NCI-H69 (cell line): Measurements from ENCODE around the gene LIMCH1.

Source experiments
- DNase-seq: peaks from one replicate; lab custom pipeline; 2025; lab: John Stamatoyannopoulos, UW

Gene LIMCH1

DNA sequence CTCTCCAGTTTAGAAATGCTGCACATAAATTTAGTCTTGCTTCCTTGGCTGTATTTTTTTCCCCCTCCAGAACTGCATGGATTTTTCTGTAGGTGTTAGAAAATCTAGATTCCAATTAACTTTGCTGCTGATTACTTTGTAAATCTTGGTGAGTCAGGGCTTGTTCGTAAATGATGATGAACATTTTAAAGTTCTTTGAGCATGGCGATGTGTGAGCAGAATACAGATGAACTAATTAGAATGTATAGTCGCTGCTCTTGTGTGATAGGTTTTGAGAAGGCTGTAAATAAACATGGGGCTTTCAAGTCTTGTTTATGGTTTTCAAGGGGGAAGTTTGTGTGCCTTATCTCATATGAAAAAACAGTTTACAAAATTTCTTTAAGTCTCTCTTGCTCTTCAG, 23.3 kb downstream of the LIMCH1 start:
- no peak for DNase-seq

DNA sequence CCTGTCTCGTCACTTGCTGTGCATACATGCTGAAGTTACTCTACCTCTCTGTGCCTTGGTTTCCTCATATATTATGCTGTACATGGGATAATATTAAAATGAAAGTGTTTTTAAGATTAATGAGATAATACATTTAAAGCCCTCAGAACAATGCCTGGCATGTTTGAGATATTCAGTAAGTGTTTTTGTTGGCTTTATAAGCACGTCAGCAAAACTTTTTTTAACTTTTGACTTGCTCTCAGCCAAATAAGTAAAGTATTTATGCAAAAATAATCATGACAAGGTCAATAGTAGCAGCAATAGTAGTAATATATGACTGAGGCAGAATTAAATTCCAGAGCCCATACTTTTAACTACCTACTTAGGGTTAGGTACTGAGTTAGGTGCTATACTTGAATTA, 29.2 kb downstream of the LIMCH1 start:
- no peak for DNase-seq

DNA sequence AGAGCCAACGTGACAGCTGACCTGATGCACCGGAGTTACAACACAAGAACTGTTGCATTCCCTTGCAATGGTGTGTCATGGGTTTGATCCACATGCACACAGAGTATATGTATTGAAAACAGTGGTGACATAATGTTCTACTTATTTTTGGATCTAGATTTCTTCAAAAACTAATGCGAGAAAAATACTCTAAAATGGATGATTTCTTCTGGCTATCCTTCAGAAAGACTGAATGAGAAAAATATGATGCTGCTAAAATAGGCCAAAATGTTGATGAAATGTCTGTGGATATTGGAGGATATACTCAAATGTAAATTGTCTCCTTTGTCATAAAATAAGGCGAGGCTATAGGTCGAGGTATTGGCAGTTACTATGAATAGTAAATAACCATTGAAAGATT, 30.4 kb downstream of the LIMCH1 start:
- DNase-seq = no peak

DNA sequence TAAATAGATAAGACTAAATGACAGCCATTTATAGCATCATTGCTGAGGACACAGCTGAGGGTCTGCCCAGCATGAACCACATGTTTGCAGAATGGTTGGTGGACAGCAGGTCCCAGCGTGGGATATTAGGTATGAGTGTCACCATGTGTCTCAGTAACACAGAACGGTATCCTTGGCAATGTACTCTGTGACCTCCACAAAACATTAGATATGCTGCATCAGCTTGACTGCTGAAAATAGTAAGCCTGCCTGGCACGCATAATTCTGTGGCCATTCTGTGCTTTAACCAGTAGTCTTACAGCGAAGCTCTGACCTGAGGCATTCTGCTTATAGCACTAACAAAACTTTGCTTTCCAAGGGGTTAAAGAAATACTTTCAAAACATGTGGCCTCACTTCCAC, 32.0 kb downstream of the LIMCH1 start:
- DNase-seq = no peak

DNA sequence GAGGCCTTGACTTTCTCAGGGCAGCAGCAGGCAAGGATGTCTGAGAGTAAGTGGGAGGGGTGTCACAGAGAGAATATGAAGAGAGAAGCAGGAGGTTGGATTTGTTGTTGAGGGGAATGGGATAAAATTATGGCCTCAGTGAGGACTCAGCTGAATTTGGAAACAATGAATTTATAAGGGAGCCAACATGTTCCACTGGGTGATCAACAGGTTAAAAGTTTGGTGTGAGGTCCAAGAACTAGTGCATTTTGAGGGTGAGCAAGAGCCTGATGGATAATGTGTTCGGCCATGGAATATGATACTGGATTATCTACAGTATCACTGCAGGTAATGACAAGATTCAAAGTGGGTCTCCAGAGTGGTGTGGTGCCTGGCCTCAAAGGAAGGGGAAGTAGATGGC, 33.5 kb downstream of the LIMCH1 start:
- no peak for DNase-seq

DNA sequence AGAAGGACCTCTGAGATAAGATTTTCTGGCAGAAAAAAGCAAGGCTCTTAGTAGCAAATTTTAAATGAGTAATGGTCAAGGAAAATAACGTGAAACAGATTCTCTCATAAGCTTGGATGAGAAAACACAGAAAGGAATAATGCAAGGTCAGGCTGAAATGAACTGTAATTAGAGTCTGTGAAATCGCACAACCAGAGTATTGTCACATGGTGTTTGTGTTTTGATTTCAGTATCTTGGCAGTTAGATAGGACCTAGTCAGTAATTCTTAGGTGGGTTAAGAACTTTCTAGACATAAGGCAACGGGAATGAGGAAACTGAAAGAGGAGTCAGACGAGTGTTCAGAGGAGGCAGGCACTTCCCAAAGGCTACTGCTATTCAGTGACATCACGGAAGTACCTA, 34.6 kb downstream of the LIMCH1 start:
- no peak for DNase-seq

DNA sequence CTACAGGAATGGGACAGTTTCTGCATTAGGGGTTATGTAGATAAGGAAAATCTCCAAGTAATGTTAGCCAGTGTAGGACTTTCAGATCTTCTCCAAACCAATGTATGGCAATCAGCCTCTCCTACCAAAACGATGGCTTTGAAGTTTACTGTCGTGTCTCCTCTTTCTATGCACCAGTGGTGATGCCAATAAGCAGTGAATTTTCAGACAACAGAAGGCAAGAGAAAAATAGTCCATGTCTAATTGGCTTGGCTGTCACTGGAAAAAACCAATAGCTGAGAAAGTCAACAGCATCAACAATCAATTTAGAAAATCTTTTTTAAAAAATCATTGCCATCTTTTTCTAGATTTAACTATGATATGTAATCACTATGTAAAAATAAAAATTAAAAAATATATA, 35.0 kb downstream of the LIMCH1 start:
- no peak for DNase-seq

DNA sequence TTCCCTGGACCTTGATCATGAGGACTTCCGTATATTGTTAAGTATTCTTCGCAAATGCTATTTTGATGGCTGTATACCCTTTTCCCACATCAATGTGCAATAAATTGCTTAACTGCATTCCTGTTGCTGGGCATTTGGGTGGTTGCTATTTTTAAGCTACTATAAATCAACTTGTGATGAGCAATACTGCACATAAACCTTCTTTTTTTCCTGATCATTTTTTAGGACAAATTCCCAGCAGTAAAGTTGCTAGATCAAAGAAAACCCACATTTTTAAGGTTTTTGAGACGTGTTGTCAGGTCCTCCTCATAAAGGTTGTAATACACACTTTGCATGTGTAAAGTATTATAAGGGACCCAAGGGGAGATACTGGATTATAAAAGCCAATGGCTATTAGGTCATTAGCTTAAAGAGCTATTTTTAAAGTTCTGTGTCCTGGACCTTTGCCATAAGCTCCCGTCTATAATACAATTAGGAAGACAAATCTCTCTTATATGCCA, 35.6 kb downstream of the LIMCH1 start:
- no peak for DNase-seq

DNA sequence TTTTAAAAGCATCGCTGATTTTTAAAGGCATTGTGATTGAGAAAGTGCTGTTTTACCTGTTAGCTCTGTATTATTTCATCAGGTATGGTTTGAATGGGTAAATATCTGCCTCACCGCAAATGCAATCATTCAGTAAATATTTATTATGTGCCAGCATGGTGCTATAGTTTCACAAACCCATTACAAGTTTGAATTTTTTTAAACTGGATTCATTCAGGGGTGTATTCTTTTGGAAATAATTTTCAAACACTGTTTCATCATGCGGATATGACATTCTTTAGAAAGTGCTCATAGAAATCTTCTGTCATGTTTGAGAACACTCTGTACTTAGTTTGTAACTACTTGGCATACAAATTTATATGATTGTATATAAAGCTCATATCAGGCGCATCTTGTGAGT, 37.2 kb downstream of the LIMCH1 start:
- no peak for DNase-seq

DNA sequence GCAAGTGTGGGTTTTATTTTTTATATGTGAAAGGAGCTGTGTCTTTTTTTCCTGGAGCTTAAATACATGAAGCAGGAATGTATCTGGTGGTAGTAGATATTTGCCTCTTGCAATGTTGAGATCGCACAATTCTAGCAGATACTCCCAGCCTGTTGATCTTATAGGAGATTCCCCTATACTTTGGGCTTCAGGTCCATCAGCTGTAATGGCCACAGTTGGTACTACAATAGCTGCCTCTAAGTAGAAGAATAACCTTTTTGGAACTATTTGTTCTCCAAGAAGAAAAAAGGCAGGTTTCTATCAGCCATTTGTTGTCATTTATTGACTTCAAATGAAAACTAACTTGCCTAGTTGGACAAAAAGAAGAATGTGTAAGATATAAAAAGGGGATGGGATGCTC, 37.7 kb downstream of the LIMCH1 start:
- DNase-seq = no peak

DNA sequence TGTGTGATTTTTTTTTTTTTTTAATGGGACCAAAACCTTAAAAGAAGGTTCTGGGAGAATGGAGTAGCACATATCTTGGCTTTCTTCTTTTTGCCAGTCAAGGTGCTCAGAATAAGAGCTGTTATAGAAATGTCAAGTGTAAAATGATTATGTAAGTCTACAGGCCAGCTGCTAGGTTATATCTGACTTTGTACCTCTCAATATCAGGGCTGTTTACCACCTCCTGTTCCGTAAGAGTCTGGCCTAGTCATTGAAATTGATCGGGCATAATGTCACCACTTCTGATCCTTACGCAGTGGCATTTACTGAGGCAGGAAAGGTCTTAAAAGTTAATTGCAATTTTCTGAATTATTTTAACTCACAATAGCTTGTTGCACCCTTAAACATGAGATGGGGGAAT, 41.1 kb downstream of the LIMCH1 start:
- DNase-seq = no peak

DNA sequence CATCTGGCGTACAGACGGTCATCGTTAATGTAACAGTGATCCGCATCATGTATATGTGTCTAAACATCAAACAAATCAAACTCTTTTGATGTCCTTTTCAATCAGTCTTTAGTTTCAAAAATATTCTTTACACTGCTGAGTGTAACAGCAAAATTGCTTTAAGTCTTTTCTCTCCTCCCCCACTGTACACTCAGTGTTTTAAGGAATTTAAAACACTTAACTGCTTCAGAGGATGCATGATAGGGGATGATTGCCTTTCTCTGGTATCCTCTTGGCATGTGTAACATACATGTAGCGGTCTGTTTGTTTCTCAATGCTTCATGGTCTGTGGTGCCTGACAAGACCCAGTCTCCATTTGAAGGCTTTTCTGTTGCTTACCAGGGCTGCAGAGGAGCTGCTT, 41.6 kb downstream of the LIMCH1 start:
- DNase-seq = no peak

DNA sequence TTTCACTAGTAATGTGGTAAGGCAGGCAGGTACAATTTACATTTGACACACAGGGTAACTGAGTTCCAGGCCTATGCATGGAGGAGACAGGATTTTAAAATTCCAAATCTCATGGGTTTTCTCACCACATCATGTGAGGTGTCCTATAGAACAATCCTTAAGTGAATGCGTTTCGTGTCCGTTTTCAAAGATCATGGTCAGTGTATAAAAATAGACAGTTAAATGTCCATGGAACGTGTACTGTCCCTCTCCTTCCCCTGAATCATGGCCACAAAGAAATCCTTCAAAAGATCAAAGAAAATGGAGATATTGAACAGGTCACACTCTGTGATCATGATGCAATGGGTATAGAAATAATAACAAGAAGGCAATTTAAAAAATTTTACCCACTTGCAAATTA, 42.0 kb downstream of the LIMCH1 start:
- DNase-seq = no peak

DNA sequence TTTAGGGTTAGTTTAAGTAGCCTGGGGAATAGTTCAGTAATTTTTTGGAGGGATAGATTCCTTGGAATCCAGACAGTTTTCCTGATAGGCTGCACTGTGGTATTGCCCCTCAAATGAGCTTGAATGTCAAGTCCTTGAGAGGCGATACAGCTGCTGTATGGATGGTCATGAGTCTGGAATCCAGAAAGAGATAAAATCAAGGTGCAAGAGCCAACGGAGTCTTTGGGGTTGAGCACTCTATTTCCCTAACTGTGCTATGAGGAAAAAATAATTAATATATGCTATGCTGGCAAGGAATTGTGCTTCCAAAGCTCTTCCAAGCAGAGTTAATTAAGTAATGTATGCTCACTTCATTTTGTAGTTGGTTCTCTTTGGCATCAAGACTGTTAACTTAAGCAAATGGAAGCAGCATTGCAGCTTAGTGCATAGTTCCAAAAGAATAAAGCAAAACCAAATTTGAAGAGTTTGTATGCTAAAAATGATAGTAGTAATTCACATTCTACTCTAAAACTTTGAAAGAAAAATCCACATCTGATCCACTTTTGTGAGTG, 48.8 kb downstream of the LIMCH1 start:
- DNase-seq = no peak

DNA sequence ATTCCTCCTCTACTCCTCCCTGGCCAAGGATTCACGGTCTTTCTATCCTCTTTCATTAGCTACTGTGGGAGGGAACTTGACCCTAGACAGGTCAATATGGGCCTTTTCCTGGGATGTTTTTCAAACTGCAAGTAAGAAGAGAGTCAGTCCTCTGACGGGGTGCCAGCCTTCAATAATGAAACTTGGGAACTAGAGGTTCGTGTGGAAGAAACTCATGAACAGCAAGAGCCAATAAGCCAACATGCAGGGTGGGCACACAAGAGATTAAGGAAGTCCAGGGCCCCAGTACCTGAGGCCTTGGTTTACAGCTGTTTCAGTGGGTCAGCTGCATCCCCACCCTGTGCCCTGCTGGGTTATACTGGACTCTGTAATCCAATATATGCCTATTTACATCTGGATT, 49.3 kb downstream of the LIMCH1 start:
- no peak for DNase-seq

DNA sequence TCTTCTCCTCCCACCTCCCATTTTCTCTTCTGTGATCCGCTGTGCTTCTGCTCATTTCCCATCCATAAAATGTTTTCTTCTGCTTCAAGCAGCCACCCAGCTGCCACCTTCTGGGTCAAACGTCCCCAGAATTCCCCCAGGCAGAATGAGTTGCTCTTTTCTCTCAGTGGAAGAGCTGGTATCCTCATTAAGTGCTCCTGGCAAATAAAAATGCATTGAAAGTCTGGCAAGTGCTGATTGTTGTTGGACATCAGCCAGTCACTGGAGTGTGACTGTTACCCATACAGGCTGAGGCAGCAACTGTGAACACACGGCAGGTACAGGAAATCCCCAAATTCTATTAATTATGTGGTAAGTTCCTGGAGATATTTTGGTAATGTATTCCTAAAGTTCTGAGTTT, 52.6 kb downstream of the LIMCH1 start:
- peak; percentile 57 for DNase-seq

DNA sequence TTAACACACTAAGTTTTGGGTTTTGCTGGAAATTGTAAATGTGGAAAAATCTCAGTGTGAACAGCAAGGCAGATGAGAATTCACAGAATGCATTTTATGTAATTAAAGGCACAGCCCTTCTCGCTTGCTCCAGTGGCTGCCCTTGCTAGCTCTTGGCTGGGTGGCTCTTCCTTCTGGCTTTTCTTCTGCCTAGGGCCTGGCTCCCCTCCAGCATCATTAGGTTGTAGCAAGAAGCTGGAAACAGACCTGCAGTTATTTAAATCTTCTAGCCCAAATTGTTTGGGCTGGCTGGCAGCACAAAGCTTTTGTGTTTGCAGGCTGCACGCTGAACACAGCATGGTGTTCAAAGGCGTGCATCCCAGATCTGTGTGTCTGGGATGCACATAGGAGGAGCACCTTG, 56.5 kb downstream of the LIMCH1 start:
- DNase-seq = peak; percentile 1

DNA sequence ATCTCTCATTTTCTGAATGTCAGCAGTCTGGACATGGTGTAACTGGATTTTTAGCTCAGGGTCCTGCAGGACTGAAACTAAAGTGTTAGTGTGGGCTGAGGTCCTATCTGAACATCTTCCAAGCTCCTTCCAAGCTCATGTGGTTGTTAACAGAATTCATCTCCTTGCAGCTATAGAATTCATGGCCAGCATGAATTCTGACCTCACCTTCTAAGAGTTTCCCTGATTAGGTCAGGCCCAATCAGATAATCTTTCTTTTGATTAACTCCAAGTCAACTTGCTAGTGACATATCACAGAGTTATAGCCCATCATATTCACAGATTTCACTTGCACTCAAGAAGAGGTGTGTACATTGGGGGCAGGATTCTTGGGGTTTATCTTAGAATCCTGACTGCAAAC, 59.5 kb downstream of the LIMCH1 start:
- DNase-seq = no peak

DNA sequence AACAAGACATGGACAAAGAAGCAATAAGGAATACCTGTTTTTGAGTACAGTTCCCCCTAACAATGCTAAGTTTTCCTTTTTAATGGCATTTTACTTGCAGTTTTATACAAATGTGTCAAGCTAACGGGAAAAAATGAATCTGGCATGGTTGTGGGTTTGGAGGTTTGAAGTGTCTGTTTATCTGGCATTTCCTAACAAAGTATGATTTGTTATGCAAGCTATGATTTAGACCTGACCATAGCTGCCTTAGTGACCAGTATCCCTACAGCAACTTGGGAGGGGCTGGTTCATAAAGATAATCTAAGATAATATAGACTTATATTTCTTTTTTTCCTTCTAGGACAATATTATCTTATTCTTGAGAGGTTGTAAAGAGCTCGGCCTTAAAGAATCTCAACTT, 60.6 kb downstream of the LIMCH1 start:
- no peak for DNase-seq

DNA sequence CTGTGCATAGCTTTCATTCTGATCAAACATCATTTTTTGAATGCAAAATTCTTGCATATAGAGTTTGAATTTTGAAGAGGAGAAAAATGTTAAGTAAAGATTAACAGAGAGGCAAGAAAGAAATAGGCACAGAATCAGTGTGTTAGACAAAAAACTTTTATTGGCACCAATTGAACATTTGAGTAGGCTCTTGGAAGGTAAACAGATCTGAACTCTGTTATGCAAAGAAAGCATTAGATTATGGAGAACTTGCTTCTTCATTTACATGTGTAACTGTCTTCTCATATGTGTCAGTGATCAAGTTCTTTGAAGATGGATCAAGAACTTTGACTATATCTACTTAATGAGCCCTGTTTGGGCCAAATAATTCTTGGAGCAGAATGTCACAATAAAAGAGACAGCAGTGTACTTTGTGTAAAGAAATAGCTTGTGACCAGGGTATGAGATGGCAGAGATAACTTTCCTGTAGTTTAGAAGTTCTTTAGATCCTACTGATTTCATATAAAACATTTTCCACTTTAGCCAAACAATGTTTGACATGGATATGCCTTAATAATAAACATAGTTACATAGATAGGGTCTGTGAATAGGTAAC, 61.3 kb downstream of the LIMCH1 start:
- no peak for DNase-seq

DNA sequence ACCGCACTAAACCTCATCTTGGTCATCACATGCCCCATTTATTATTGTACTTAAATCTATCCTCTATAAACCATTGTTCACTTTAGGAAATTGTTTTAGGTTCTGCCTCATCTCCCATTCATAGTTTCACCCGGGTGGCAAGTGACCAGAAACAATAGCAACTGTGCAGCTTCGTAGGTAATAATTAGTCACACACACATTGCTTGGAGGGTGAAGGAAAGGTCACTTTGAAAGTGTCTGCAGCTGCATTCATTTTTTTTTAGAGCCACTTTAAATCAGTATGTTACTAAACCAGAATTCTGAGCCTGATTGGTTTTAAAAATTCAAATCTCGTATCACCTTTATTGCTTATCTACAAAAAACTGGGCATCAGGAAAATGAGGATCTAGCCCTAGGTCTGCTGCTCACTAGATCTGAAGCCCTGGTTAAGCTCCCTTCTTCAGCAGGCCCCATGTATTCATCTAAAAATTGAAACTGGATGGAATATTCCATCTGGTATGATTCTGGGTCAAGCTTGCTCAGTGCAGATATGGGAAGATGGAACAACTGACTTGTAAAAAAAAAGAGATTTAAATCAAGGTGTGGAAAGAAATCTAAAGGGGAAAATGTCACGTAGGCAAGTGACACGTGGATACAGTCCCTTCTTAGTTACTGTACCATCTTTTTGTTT, 62.4 kb downstream of the LIMCH1 start:
- DNase-seq = peak; percentile 43

DNA sequence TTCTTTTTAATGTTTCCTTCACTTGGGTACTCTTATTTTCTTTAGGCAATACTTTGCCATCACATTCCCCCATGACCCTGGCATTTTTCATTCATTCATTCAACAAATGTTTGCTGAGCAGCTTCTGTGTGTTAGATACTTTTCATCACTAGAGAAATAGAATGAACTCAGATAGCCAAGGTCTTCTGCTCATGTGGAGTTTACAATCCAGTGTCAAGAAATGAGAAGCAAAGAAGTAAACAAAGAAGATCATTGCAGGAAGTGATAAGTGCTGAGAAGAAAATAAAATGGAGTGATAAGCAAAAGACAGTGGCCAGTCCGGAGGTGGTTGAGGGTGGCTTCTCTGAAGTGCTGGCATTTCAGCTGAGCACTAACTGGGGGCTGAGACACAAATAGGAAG, 63.1 kb downstream of the LIMCH1 start:
- no peak for DNase-seq

DNA sequence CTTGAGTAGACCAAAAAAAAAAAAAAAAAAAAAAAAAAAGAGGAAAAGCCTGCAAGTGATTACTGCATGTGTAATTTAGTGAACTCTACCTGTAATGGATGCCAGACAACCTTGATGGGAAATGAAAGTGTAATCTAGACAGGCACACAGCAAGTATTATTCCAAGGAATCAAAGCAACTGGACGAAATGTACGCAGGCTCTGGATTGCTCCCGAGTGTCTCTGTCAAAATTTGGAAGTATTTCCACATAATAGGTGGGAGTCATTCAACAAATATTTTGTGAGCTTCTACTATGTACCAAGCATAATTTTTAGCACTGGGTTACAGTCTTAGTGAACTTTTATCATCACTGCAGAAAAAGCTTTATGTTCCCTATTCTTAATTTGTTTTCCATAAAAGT, 64.2 kb downstream of the LIMCH1 start:
- DNase-seq = no peak
